Uterus (tissue), 4 donors: ENCODE measurements around the gene ALDH4A1. TPM values are rescaled to one million over a fixed set of nuclear protein-coding genes. Genes with fewer than 3 reads are reported as not detected.

Experiments
- DNase-seq, 2 donors: peaks; one replicate each; pipeline ENCODE4 v3.0.0-alpha.2; 2019 to 2020
- H3K27ac ChIP-seq, 2 donors: fragments of 200-600 bp; sonication (generic); 1 replicate in 1 of 2; 2 replicates in 1 of 2; pipeline ENCODE4 v1.5.1; 2016 to 2018
- H3K27me3 ChIP-seq, 2 donors: fragments of 200-600 bp; sonication (generic); one replicate each; pipeline ENCODE4 v1.5.1; 2018 to 2019; ENCODE audit warnings: control low read depth in 1 of 2
- H3K36me3 ChIP-seq, 2 donors: fragments of 200-600 bp; sonication (generic); one replicate each; pipeline ENCODE4 v1.5.1; 2019; ENCODE audit warnings: control low read depth in 1 of 2
- H3K4me1 ChIP-seq, 2 donors: fragments of 200-600 bp; sonication (generic); one replicate each; pipeline ENCODE4 v1.5.1; 2018 to 2019; ENCODE audit warnings: control low read depth in 1 of 2
- H3K4me3 ChIP-seq, 2 donors: fragments of 200-600 bp; sonication (generic); 1 replicate in 1 of 2; 2 replicates in 1 of 2; pipeline ENCODE4 v1.5.1; 2018 to 2019; ENCODE audit warnings: mild to moderate bottlenecking in 1 of 2
- H3K9me3 ChIP-seq, 2 donors: fragments of 200-600 bp; sonication (generic); one replicate each; pipeline ENCODE4 v1.5.1; 2019; ENCODE audit warnings: control low read depth in 1 of 2
- CTCF ChIP-seq, 4 experiments: fragments of 200-600 bp in 2 of 4; fragments of 450-650 bp in 2 of 4; sonication (generic) in 2 of 4; IDR thresholded peaks; one replicate each; pipeline ENCODE4 v1.5.1; 2016 to 2019; ENCODE audit warnings: antibody characterized with exemption in 4 of 4, mild to moderate bottlenecking in 2 of 4, moderate library complexity in 1 of 4
- POLR2A ChIP-seq, 2 donors: fragments of 450-650 bp; IDR thresholded peaks; one replicate each; pipeline ENCODE4 v1.6.1; 2016; ENCODE audit warnings: antibody characterized with exemption in 2 of 2, mild to moderate bottlenecking in 1 of 2, moderate library complexity in 1 of 2
- intact Hi-C: fragments of 100-400 bp; cut with DNase I; formaldehyde crosslinking; loops from one replicate; pipeline ENCODE4 v1.15.1; 2023; ENCODE audit warnings: low total_unique reads
- total RNA-seq, 4 donors: library from RNA; depleted of rRNA in 3 of 4; stranded (reverse); fragments of >200 nt in 3 of 4; gene quantifications; one replicate each; pipeline versions ENCODE4 v1.1.0 to v1.2.4, GENCODE V29; 2014 to 2023
- donor health status: DM: yes; HTN: yes; CAD: no.

Gene ALDH4A1
- total RNA-seq, 4 donors from 2014 or later, result 2.6 to 18.5 (median 10.3) TPM

- no peak for TF ChIP-seq CTCF (IDR thresholded peaks at IDR 0.05)
- TF ChIP-seq POLR2A (IDR thresholded peaks at IDR 0.05), result no peak
- H3K36me3 ChIP-seq, result no peaks in the 10 kb centered on the region
- H3K27ac ChIP-seq, result no peak overlapping the region
- H3K9me3 ChIP-seq, result no peaks in the 10 kb centered on the region
- H3K27me3 ChIP-seq, result no peaks in the 10 kb centered on the region
- peaks cover 0 to 4% of the 10 kb centered on the region in 2 donors for H3K4me1 ChIP-seq
- DNase-seq, result no peak
- no peak overlapping the region for H3K4me3 ChIP-seq
- intact Hi-C loops, result no loop called here
Observed at GRCh38 chr1:18934205-18935000, 32.0 kb upstream of the ALDH4A1 start.

- H3K4me3 ChIP-seq, result no peak overlapping the region
- H3K36me3 ChIP-seq, result no peaks in the 10 kb centered on the region
- peaks cover 0 to 1% of the 10 kb centered on the region in 2 donors for H3K4me1 ChIP-seq
- TF ChIP-seq CTCF (IDR thresholded peaks at IDR 0.05) (no peak), POLR2A (IDR thresholded peaks at IDR 0.05) (no peak)
- H3K27me3 ChIP-seq, result no peaks in the 10 kb centered on the region
- H3K9me3 ChIP-seq, result no peaks in the 10 kb centered on the region
- intact Hi-C loops, result no loop called here
- DNase-seq, result no peak
- no peak overlapping the region for H3K27ac ChIP-seq
Observed at GRCh38 chr1:18932879-18933278, 30.5 kb upstream of the ALDH4A1 start.

- Histone ChIP-seq H3K4me3 (no peak overlapping the region), H3K27me3 (no peaks in the 10 kb centered on the region), H3K4me1 (peaks cover 0 to 6% of the 10 kb centered on the region in 2 donors), H3K27ac (no peak overlapping the region), H3K9me3 (no peaks in the 10 kb centered on the region), H3K36me3 (no peaks in the 10 kb centered on the region)
- TF ChIP-seq POLR2A (IDR thresholded peaks at IDR 0.05), result no peak
- intact Hi-C loops, result no loop called here
- no peak for DNase-seq
Observed at GRCh38 chr1:18932387-18932786, 30.0 kb upstream of the ALDH4A1 start.

GRCh38 chr1:18931730-18932129 lies 29.4 kb upstream of the ALDH4A1 start:
- intact Hi-C loops, result no loop called here
- DNase-seq, result no peak
- H3K9me3 ChIP-seq, result no peaks in the 10 kb centered on the region
- no peak overlapping the region for H3K27ac ChIP-seq
- H3K4me3 ChIP-seq, result no peak overlapping the region
- TF ChIP-seq POLR2A (IDR thresholded peaks at IDR 0.05), result no peak
- TF ChIP-seq CTCF (IDR thresholded peaks at IDR 0.05), result no peak
- H3K27me3 ChIP-seq, result no peaks in the 10 kb centered on the region
- H3K36me3 ChIP-seq, result no peaks in the 10 kb centered on the region
- peaks cover 0 to 12% of the 10 kb centered on the region in 2 donors for H3K4me1 ChIP-seq

GRCh38 chr1:18929686-18930085 lies 27.3 kb upstream of the ALDH4A1 start:
- DNase-seq, result no peak
- Histone ChIP-seq H3K27ac (no peak overlapping the region), H3K36me3 (no peaks in the 10 kb centered on the region), H3K4me3 (no peak overlapping the region), H3K9me3 (no peaks in the 10 kb centered on the region), H3K27me3 (no peaks in the 10 kb centered on the region), H3K4me1 (peaks cover 0 to 13% of the 10 kb centered on the region in 2 donors)
- TF ChIP-seq CTCF (IDR thresholded peaks at IDR 0.05) (no peak), POLR2A (IDR thresholded peaks at IDR 0.05) (no peak)
- intact Hi-C loops, result no loop called here
